ENCODE results near the gene S100A10. TPM values are rescaled to one million over a fixed set of nuclear protein-coding genes. Genes with fewer than 3 reads are reported as not detected.

The S100A10 gene
- total RNA-seq, 1 donor from 2014 or later: 186 TPM

DNA sequence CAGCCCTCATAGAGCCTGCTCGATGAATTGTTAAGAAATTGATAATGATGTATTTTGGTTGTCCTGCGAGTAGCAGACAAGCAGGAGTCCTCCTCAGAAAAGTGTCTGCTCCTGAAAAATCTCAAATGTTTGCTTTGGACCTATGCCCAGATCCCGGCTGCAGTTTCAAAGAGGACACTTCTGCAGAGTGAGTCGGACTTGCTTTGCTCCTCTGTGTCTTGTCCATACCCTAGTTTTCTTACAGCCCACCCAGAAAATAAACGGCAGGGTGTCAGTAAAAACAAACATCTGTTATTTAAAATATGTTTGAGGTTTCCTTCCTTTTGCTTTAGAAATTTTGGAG lies 2.8 kb downstream of the S100A10 start:
- peaks cover 7% of the 10 kb centered on the region for H3K36me3 ChIP-seq
- no peaks in the 10 kb centered on the region for H3K27me3 ChIP-seq (ENCODE audit: low read depth)
- no peaks in the 10 kb centered on the region for H3K9me3 ChIP-seq (replicated peaks)
- TF ChIP-seq, protein P1, sequence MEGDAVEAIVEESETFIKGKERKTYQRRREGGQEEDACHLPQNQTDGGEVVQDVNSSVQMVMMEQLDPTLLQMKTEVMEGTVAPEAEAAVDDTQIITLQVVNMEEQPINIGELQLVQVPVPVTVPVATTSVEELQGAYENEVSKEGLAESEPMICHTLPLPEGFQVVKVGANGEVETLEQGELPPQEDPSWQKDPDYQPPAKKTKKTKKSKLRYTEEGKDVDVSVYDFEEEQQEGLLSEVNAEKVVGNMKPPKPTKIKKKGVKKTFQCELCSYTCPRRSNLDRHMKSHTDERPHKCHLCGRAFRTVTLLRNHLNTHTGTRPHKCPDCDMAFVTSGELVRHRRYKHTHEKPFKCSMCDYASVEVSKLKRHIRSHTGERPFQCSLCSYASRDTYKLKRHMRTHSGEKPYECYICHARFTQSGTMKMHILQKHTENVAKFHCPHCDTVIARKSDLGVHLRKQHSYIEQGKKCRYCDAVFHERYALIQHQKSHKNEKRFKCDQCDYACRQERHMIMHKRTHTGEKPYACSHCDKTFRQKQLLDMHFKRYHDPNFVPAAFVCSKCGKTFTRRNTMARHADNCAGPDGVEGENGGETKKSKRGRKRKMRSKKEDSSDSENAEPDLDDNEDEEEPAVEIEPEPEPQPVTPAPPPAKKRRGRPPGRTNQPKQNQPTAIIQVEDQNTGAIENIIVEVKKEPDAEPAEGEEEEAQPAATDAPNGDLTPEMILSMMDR (IDR thresholded peaks at IDR 0.05; ENCODE audit: borderline replicate concordance): no peak
- peak overlapping the region; percentile 94 for H3K4me3 ChIP-seq
- intact Hi-C loops (cut with micrococcal nuclease): no loop called here
- peak overlapping the region; percentile 98 for H3K27ac ChIP-seq (replicated peaks)
- peaks cover 94% of the 10 kb centered on the region for H3K4me1 ChIP-seq
- no peak for DNase-seq

DNA sequence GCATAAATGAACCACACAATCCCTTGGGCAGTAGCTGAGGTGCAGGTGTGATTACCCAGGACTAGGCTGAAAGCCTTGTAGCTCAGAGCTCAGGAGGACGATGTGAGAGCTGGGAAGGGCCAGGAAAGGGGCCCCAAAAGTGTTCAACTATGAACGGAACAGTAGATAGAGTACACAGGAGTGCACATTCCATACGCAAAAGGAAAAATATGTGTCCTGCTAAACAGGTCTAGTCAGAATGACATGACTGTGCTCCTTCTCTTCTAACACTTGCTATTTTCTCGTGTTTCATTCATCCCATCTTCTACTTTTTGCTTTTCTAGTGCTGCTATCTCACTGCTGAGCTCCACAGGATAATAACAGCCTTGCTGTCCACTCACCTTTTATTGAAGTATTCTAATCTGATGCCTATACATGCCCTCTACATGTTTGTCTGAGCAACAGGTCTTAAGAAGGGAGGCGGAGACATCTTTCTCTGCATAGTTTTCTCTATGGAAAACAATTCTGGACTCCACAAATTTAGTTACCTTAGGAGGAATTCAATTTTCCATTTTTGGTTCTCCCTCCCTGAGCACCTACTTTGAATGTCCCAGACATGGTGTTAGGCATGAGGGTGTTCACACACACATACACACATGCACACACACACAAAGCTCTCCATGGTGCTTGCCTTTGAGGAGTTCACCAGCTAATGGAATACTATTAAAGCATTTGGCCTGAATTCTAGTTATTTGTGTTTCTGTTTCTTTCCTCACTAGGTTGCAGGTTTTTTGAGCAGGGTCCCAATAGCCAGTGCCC lies 3.4 kb downstream of the S100A10 start:
- H3K9me3 ChIP-seq (replicated peaks): no peaks in the 10 kb centered on the region
- peaks cover 99% of the 10 kb centered on the region for H3K4me1 ChIP-seq
- peaks cover 13% of the 10 kb centered on the region for H3K36me3 ChIP-seq
- intact Hi-C loops (cut with micrococcal nuclease): no loop called here
- TF ChIP-seq, protein P1 (IDR thresholded peaks at IDR 0.05; ENCODE audit: borderline replicate concordance): no peak
- DNase-seq: no peak
- H3K4me3 ChIP-seq: peak overlapping the region; percentile 94
- peak overlapping the region; percentile 98 for H3K27ac ChIP-seq (replicated peaks)
- no peaks in the 10 kb centered on the region for H3K27me3 ChIP-seq (ENCODE audit: low read depth)

DNA sequence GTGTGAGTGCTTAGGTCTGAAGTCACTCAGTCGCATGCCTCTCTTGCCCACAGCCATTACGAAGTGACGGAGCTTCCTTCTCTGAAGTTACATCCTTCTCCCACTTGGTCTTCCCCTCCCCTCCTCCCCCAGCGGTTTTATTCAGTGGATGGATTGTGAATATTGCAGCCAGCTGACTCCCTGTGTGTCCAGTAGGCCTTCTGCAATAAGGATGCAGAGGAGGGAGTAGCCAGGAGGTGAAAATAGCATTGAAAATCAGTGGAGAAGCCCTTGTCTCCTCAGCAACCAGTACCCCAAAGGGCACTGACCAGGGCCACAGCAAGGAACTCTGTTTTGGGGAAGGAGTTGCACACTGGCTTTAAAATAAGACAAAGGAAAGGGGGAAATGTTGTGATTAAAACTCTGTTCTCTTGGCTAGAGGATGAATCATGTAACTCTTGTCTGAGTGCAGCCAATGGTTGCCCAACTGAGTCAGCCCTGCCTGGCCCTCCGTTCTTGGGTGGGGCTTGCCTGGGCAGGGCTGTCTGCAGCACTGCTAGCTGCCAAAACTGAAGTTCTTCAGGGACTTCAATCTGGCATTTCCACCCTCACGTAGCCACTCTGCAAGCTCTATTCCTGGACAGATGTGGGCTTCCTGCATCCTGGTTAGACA lies 4.3 kb downstream of the S100A10 start:
- TF ChIP-seq, protein P1 (IDR thresholded peaks at IDR 0.05; ENCODE audit: borderline replicate concordance): no peak
- Histone ChIP-seq H3K9me3 (replicated peaks) (no peaks in the 10 kb centered on the region), H3K27me3 (ENCODE audit: low read depth) (no peaks in the 10 kb centered on the region), H3K27ac (replicated peaks) (peak overlapping the region; percentile 98), H3K4me1 (peaks cover 99% of the 10 kb centered on the region), H3K36me3 (peaks cover 22% of the 10 kb centered on the region), H3K4me3 (peak overlapping the region; percentile 94)
- peak; percentile 60 for DNase-seq
- intact Hi-C loops (cut with micrococcal nuclease): no loop called here

DNA sequence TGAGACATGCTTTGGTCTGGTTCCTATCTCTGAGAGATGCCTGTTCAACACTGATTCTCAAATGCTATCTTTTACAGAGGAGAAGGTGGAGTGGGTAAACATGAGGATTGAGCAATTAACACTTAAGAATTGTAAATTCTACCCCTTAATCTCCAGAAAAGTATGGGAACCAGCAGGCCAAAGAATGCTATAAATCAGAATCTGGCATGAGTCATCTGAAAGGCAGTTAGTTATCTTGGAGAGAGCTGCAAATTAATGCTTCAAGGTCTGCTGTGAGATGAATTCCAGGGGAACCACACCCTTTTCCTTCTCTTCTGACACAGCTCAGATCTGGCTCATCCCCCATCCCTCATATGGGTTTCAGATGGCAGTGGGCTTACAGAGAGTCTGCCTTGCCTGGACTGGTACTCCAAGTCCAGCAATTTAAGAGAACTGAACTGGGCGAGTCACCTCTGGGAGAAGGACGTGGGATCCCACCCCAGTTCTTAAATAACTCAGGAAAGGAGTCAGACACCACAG lies 5.2 kb downstream of the S100A10 start:
- Histone ChIP-seq H3K27ac (replicated peaks) (peak overlapping the region; percentile 98), H3K4me1 (peaks cover 99% of the 10 kb centered on the region), H3K9me3 (replicated peaks) (no peaks in the 10 kb centered on the region), H3K27me3 (ENCODE audit: low read depth) (no peaks in the 10 kb centered on the region), H3K36me3 (peaks cover 31% of the 10 kb centered on the region), H3K4me3 (peak overlapping the region; percentile 94)
- DNase-seq: no peak
- TF ChIP-seq, protein P1 (IDR thresholded peaks at IDR 0.05; ENCODE audit: borderline replicate concordance): no peak
- intact Hi-C loops (cut with micrococcal nuclease): no loop called here

DNA sequence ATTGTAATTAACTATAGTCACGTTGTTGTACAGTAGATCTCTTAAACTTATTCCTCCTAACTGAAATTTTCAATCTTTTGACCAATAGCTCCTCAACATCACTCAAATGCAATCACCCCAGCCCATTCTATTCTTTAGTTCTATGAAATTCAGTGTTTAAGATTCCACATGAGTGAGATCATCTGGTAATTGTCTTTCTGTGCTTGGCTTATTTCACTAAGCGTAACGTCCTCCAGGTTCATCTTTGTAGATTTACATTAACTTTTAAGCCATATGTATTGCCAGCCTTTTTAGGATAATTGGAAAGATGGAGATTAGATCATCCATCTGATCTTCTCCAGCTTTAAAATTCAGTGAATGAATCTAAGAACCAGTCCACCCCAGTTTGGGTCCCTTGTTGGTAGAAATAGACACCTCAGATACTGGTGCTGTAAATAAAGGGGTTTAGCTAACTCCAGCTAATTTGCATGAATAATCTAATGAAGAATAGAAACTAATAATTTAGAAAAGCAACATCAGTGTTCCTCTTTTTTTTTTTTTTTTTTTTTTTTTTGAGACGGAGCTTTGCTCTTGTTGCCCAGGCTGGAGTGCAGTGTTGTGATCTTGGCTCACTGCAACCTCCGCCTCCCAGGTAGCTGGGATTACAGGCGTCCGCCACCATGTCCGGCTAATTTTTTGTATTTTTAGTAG lies 7.0 kb downstream of the S100A10 start:
- Histone ChIP-seq H3K4me1 (peaks cover 94% of the 10 kb centered on the region), H3K27ac (replicated peaks) (no peak overlapping the region)
- DNase-seq: no peak

More for the DNA sequence above, 7.0 kb downstream of the S100A10 start:
- no peaks in the 10 kb centered on the region for H3K9me3 ChIP-seq (replicated peaks)
- peaks cover 49% of the 10 kb centered on the region for H3K36me3 ChIP-seq
- TF ChIP-seq, protein P1 (IDR thresholded peaks at IDR 0.05; ENCODE audit: borderline replicate concordance): no peak
- no peak overlapping the region for H3K4me3 ChIP-seq
- intact Hi-C loops (cut with micrococcal nuclease): no loop called here
- H3K27me3 ChIP-seq (ENCODE audit: low read depth): no peaks in the 10 kb centered on the region
